Measurements from ENCODE around the gene TRIM71. TPM values are rescaled to one million over a fixed set of nuclear protein-coding genes. Genes with fewer than 3 reads are reported as not detected.
"Not testable (repeated sequence)": the region's sequence is repeated elsewhere in the genome, so short reads cannot be mapped to it uniquely, and the experiment has no call there.

TRIM71 gene
- total RNA-seq, 4 donors from 2014 or later: not detected

DNA sequence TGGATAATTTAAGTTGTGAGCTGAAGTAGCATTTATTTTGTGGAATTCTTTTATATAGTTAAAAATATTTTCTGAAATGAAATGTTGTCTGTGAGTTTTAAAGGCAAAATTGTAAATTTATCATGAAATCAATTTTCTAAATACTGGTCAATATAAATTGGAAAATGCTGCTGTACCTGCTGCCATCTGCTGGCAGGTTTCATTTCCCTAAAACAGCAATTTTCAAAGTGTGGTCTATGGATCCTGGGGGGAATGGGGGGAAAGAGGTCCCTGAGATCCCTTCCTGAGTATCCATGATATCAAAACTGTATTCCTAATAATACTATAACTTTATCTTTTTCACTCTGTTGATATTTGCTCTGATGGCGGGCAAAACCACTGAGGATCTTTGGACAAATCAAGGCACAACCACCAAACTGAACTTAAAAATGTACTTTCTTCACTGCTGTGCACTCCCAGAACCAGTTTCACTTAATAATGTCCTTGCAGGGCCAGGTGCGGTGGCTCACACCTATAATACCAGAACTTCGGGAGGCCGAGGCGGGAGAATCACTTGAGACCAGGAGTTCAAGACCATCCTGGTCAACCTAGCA is 116.4 kb downstream of the TRIM71 start:
- Histone ChIP-seq H3K27me3 (no peaks in the 10 kb centered on the region), H3K4me1 (no peaks in the 10 kb centered on the region), H3K9me3 (no peaks in the 10 kb centered on the region), H3K4me3 (no peak overlapping the region), H3K36me3 (no peaks in the 10 kb centered on the region), H3K27ac (no peak overlapping the region)
- DNase-seq: peak in 1 of 3 donors; percentile 62
- TF ChIP-seq, protein P1, sequence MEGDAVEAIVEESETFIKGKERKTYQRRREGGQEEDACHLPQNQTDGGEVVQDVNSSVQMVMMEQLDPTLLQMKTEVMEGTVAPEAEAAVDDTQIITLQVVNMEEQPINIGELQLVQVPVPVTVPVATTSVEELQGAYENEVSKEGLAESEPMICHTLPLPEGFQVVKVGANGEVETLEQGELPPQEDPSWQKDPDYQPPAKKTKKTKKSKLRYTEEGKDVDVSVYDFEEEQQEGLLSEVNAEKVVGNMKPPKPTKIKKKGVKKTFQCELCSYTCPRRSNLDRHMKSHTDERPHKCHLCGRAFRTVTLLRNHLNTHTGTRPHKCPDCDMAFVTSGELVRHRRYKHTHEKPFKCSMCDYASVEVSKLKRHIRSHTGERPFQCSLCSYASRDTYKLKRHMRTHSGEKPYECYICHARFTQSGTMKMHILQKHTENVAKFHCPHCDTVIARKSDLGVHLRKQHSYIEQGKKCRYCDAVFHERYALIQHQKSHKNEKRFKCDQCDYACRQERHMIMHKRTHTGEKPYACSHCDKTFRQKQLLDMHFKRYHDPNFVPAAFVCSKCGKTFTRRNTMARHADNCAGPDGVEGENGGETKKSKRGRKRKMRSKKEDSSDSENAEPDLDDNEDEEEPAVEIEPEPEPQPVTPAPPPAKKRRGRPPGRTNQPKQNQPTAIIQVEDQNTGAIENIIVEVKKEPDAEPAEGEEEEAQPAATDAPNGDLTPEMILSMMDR (IDR thresholded peaks at IDR 0.05): peak in 5 of 6 experiments; percentile 50 to 60 (median 58)
- no peak for TF ChIP-seq POLR2A (IDR thresholded peaks at IDR 0.05)

GRCh38 chr3:32937331-32937730 is 119.5 kb downstream of the TRIM71 start:
- TF ChIP-seq, protein P1 (IDR thresholded peaks at IDR 0.05): no peak
- no peak for TF ChIP-seq POLR2A (IDR thresholded peaks at IDR 0.05)
- Histone ChIP-seq H3K27ac (no peak overlapping the region), H3K27me3 (no peaks in the 10 kb centered on the region), H3K36me3 (no peaks in the 10 kb centered on the region), H3K4me1 (no peaks in the 10 kb centered on the region), H3K4me3 (no peak overlapping the region), H3K9me3 (no peaks in the 10 kb centered on the region)
- no peak for DNase-seq

DNA sequence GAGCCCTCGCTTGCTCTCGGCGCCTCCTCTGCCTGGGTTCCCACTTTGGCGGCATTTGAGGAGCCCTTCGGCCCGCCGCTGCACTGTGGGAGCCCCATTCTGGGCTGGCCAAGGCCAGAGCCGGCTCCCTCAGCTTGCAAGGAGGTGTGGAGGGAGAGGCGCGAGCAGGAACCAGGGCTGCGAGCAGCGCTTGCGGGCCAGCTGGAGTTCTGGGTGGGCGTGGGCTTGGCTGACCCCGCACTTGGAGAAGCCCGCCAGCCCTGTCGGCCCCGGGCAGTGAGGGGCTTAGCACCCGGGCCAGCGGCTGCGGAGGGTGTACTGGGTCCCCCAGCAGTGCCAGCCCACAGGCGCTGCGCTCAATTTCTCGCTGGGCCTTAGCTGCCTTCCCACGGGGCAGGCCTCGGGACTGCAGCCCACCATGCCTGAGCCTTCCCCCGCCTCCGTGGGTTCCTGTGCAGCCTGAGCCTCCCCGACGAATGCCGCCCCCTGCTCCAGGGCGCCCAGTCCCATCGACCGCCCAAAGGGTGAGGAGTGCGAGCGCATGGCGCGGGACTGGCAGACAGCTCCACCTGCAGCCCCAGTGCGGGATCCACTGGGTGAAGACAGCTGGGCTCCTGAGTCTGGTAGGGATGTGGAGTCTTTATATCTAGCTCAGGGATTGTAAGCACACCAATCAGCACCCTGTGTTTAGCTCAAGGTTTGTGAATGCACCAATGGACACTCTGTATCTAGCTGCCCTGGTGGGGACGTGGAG is 121.9 kb downstream of the TRIM71 start:
- not testable (repeated sequence) for H3K27ac ChIP-seq, H3K4me1 ChIP-seq, DNase-seq, H3K9me3 ChIP-seq, H3K36me3 ChIP-seq, H3K27me3 ChIP-seq, H3K4me3 ChIP-seq

GRCh38 chr3:32940726-32941125 is 122.9 kb downstream of the TRIM71 start:
- TF ChIP-seq, protein P1 (IDR thresholded peaks at IDR 0.05): no peak
- no peak for TF ChIP-seq POLR2A (IDR thresholded peaks at IDR 0.05)
- H3K4me3 ChIP-seq: no peak overlapping the region
- H3K27ac ChIP-seq: no peak overlapping the region
- H3K36me3 ChIP-seq: no peaks in the 10 kb centered on the region
- H3K27me3 ChIP-seq: no peaks in the 10 kb centered on the region
- H3K4me1 ChIP-seq: no peaks in the 10 kb centered on the region
- H3K9me3 ChIP-seq: no peaks in the 10 kb centered on the region
- DNase-seq: no peak

DNA sequence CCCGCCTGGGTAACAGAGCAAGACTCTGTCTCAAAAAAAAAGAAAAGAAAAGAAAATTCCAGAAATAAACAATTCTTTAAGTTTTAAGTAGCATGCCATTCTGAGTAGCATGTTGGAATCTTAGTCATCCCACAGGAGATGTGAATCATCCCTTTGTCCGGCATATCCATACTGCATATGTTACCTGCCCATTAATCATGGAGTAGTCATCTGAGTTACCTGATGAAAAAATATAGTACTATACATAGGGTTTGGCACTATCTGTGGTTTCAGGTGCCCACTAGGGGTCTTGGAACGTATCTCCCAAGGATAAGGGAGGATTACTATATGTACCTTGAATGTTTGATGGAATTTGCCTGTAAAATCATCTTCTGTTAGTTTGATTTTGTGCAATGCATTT is 127.3 kb downstream of the TRIM71 start:
- TF ChIP-seq, protein P1 (IDR thresholded peaks at IDR 0.05): no peak
- TF ChIP-seq POLR2A (IDR thresholded peaks at IDR 0.05): no peak
- no peak overlapping the region for H3K27ac ChIP-seq
- H3K27me3 ChIP-seq: no peaks in the 10 kb centered on the region
- no peak for DNase-seq
- H3K4me3 ChIP-seq: no peak overlapping the region
- H3K9me3 ChIP-seq: no peaks in the 10 kb centered on the region
- no peaks in the 10 kb centered on the region for H3K4me1 ChIP-seq
- no peaks in the 10 kb centered on the region for H3K36me3 ChIP-seq

GRCh38 chr3:32945598-32945997 is 127.8 kb downstream of the TRIM71 start:
- H3K4me3 ChIP-seq, H3K9me3 ChIP-seq, H3K4me1 ChIP-seq, DNase-seq, H3K27ac ChIP-seq, H3K27me3 ChIP-seq, H3K36me3 ChIP-seq: not testable (repeated sequence)

Data from Peyer's patch (tissue), 4 donors.